Measurements from ENCODE around the gene TRAK1.

The TRAK1 gene

DNA sequence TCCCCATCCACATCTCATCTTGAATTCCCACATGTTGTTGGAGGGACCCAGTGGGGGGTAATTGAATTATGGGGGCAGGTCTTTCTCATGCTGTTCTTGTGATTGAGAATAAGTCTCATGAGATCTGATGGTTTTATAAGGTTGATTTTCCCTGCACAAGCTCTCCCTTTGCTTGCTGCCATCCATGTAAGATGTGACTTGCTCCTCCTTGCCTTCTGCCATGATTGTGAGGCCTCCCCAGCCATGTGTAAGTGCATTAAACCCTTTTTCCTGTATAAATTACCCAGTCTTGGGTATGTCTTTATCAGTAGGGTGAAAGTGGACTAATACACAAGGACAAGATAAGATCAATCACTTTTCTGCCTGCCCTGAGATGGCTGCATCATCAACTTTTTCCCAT is 180.6 kb downstream of the TRAK1 start:
- no peaks in the 10 kb centered on the region for H3K9me3 ChIP-seq (ENCODE audit: control insufficient read depth in 1 of 2, low read length in 2 of 2)
- H3K27ac ChIP-seq (ENCODE audit: low read depth, low read length): no peak overlapping the region
- H3K9ac ChIP-seq (ENCODE audit: low read depth in 1 of 2, low read length in 2 of 2): no peak overlapping the region
- H3K4me1 ChIP-seq (ENCODE audit: control insufficient read depth in 1 of 2, insufficient read depth in 2 of 2, low read length in 2 of 2): no peaks in the 10 kb centered on the region
- H3K27me3 ChIP-seq (ENCODE audit: control insufficient read depth in 1 of 2, insufficient read depth in 2 of 2, low read length in 2 of 2): peaks cover 4 to 20% of the 10 kb centered on the region in 2 donors
- H3K36me3 ChIP-seq (ENCODE audit: control insufficient read depth in 1 of 2, insufficient read depth in 2 of 2, low read length in 2 of 2): no peaks in the 10 kb centered on the region
- H3K4me3 ChIP-seq (ENCODE audit: low read depth in 1 of 2, low read length in 2 of 2): no peak overlapping the region

DNA sequence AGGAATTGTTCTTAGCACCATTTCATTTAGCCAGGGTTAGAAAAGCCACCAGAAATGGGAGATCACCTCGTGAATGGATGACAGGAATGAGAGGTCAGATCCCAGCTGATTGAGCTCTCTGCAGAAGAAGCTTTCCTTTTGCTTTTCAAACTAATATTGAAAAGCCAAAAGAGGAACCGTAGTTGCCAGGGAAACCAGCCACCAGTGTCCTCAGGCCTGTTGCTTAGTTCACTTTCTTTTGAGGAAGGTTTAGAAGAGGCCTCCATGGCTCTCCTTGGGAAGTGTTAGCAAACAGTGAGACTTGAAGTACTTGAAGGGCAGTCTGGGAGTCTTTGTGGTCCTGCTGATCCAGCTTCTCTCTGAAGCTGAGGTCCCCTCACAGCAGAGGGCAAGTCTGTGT is 182.2 kb downstream of the TRAK1 start:
- no peaks in the 10 kb centered on the region for H3K4me1 ChIP-seq (ENCODE audit: control insufficient read depth in 1 of 2, insufficient read depth in 2 of 2, low read length in 2 of 2)
- no peaks in the 10 kb centered on the region for H3K9me3 ChIP-seq (ENCODE audit: control insufficient read depth in 1 of 2, low read length in 2 of 2)
- H3K36me3 ChIP-seq (ENCODE audit: control insufficient read depth in 1 of 2, insufficient read depth in 2 of 2, low read length in 2 of 2): no peaks in the 10 kb centered on the region
- peaks cover 0 to 16% of the 10 kb centered on the region in 2 donors for H3K27me3 ChIP-seq (ENCODE audit: control insufficient read depth in 1 of 2, insufficient read depth in 2 of 2, low read length in 2 of 2)
- H3K4me3 ChIP-seq (ENCODE audit: low read depth in 1 of 2, low read length in 2 of 2): no peak overlapping the region
- no peak overlapping the region for H3K27ac ChIP-seq (ENCODE audit: low read depth, low read length)
- H3K9ac ChIP-seq (ENCODE audit: low read depth in 1 of 2, low read length in 2 of 2): no peak overlapping the region

DNA sequence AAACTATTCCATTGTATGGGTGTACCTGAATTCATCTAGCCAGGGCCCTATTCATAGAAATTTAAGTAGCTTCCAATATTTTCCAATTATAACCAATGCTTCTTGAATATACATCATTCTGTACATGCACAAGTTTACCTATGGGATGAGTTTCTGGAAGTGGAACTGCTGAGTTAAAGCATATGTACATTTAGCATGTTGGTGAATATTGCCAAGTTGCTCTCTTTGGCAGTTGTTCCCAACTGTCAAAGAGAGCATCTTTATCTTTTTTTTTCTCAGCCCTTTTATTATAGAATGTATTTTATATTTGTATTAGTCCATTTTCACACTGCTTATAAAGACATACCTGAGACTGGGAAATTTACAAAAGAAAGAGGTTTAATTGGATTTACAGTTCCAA is 183.1 kb downstream of the TRAK1 start:
- H3K9me3 ChIP-seq (ENCODE audit: control insufficient read depth in 1 of 2, low read length in 2 of 2): no peaks in the 10 kb centered on the region

DNA sequence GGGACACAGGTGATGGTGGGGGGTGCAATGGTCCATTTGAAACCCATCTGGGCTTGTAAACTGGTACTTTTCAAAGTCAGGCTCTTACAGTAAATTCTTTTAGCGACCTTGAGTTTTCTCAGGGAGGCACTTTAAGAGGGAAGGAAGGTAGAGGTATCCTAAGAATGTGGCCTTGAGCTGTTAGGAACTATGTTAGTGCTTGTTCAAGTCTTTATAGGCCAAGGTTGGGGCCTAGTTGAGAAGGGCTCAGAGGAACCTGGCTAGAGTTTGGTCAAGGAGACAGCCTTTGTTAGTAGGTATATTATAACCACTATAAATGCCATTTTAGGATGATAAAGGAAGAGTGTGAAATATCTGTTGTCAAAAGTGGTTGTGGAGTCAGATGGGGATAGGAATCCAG is 184.1 kb downstream of the TRAK1 start:
- Histone ChIP-seq H3K27ac (ENCODE audit: low read depth, low read length) (no peak overlapping the region), H3K9me3 (ENCODE audit: control insufficient read depth in 1 of 2, low read length in 2 of 2) (peaks cover 4 to 5% of the 10 kb centered on the region in 2 donors), H3K4me3 (ENCODE audit: low read depth in 1 of 2, low read length in 2 of 2) (no peak overlapping the region), H3K36me3 (ENCODE audit: control insufficient read depth in 1 of 2, insufficient read depth in 2 of 2, low read length in 2 of 2) (no peaks in the 10 kb centered on the region), H3K27me3 (ENCODE audit: control insufficient read depth in 1 of 2, insufficient read depth in 2 of 2, low read length in 2 of 2) (peaks cover 0 to 8% of the 10 kb centered on the region in 2 donors), H3K4me1 (ENCODE audit: control insufficient read depth in 1 of 2, insufficient read depth in 2 of 2, low read length in 2 of 2) (no peaks in the 10 kb centered on the region), H3K9ac (ENCODE audit: low read depth in 1 of 2, low read length in 2 of 2) (no peak overlapping the region)

More for the DNA sequence above, 183.1 kb downstream of the TRAK1 start:
- Histone ChIP-seq H3K36me3 (ENCODE audit: control insufficient read depth in 1 of 2, insufficient read depth in 2 of 2, low read length in 2 of 2) (no peaks in the 10 kb centered on the region), H3K4me3 (ENCODE audit: low read depth in 1 of 2, low read length in 2 of 2) (no peak overlapping the region), H3K27me3 (ENCODE audit: control insufficient read depth in 1 of 2, insufficient read depth in 2 of 2, low read length in 2 of 2) (peaks cover 0 to 12% of the 10 kb centered on the region in 2 donors), H3K27ac (ENCODE audit: low read depth, low read length) (no peak overlapping the region), H3K9ac (ENCODE audit: low read depth in 1 of 2, low read length in 2 of 2) (no peak overlapping the region), H3K4me1 (ENCODE audit: control insufficient read depth in 1 of 2, insufficient read depth in 2 of 2, low read length in 2 of 2) (no peaks in the 10 kb centered on the region)
